Psoas muscle (tissue), 8 donors: Measurements from ENCODE around the gene SCUBE1. TPM values are rescaled to one million over a fixed set of nuclear protein-coding genes. Genes with fewer than 3 reads are reported as not detected.

ENCODE experiments used
- ATAC-seq, 4 donors: fragments of 200-7000 bp; cut with Tn5 transposase; one replicate each; pipeline ENCODE4 v1.9.1; 2020; ENCODE audit warnings: moderate library complexity in 3 of 4, mild to moderate bottlenecking in 2 of 4
- DNase-seq, 2 donors: peaks; one replicate each; pipeline ENCODE4 v3.0.0-alpha.2; 2020
- H3K27ac ChIP-seq: fragments of 200-600 bp; one replicate; pipeline ENCODE4 v1.8.0; 2022
- H3K27me3 ChIP-seq, 3 donors: fragments of 200-600 bp in 1 of 3; one replicate each; pipeline versions ENCODE4 v1.6.1 to v1.8.0; 2013 to 2022; ENCODE audit warnings: low read length in 2 of 3, mild to moderate bottlenecking in 2 of 3, moderate library complexity in 1 of 3; ENCODE audit not compliant: insufficient read depth in 3 of 3
- H3K36me3 ChIP-seq, 2 donors: fragments of 200-600 bp in 1 of 2; one replicate each; pipeline versions ENCODE4 v1.6.1 to v1.8.0; 2013 to 2022; ENCODE audit warnings: low read depth in 1 of 2, mild to moderate bottlenecking in 1 of 2, moderate library complexity in 1 of 2; ENCODE audit not compliant: insufficient read depth in 1 of 2
- H3K4me1 ChIP-seq: fragments of 200-600 bp; one replicate; pipeline ENCODE4 v1.8.0; 2022
- H3K4me3 ChIP-seq: fragments of 200-600 bp; one replicate; pipeline ENCODE4 v1.8.0; 2022; ENCODE audit warnings: mild to moderate bottlenecking
- H3K9me3 ChIP-seq: fragments of 200-600 bp; one replicate; pipeline ENCODE4 v1.8.0; 2022
- CTCF ChIP-seq: fragments of 200-600 bp; IDR thresholded peaks from one replicate; pipeline ENCODE4 v1.8.0; 2022; ENCODE audit warnings: antibody characterized with exemption
- WGBS, 3 donors: extraction: QIAGEN DNeasy Blood & Tissue Kit; methylation state at CpG; one replicate each; pipeline versions ENCODE4 v1.1.6 to v1.1.7; 2013; 5-methylcytosine and 5-hydroxymethylcytosine counted together
- intact Hi-C, 2 donors: fragments of 100-400 bp; cut with DNase I; formaldehyde crosslinking; loops; one replicate each; pipeline versions ENCODE4 v1.11.0 to v1.14.2; 2022
- polyA plus RNA-seq, 3 donors: library from polyadenylated mRNA; stranded (reverse); fragments of 200-250 nt; gene quantifications; one replicate each; pipeline ENCODE4 v1.2.3, GENCODE V29; 2013
- total RNA-seq, 4 donors: library from RNA; stranded (reverse); fragmentation: NEBNext Ultra II Directional in 2 of 4; extraction: Animal tissue kit (Norgen Biotek cat#: 25700) in 2 of 4; gene quantifications; one replicate each; pipeline versions ENCODE4 v1.2.1 to v1.2.4, GENCODE V29; 2021 to 2023
- donor health status: healthy with polysubstance abuse.
- donor health status: DM: no; HTN: no; CAD: no; lungs with moderate emphysema.
- donor health status: Bipolar disorder and iron deficiency.
- donor health status: healthy.
- donor health status: DM: yes; HTN: yes; CAD: no.
- donor health status: DM: no; HTN: no; CAD: no.
- donor health status: DM: no; HTN: no; CAD: no.
- donor health status: DM: yes; HTN: yes; CAD: no.

SCUBE1 gene
- total and polyA plus RNA-seq, 7 donors, result 0.04 to 0.19 (median 0.08) TPM

GRCh38 chr22:43173976-43174720 is 169.0 kb downstream of the SCUBE1 start:
- intact Hi-C loops, result no loop called here
- no peak for DNase-seq
- 95 to 98% (median 95%) methylated on average over 39 of the region's 39 CpGs for WGBS, 3 donors

GRCh38 chr22:43173566-43173965 is 169.6 kb downstream of the SCUBE1 start:
- Histone ChIP-seq H3K4me3 (no peak overlapping the region), H3K27ac (no peak overlapping the region), H3K27me3 (no peaks in the 10 kb centered on the region), H3K9me3 (no peaks in the 10 kb centered on the region), H3K4me1 (no peaks in the 10 kb centered on the region), H3K36me3 (peaks cover 0 to 89% of the 10 kb centered on the region in 2 donors)
- ATAC-seq (no peak), DNase-seq (no peak)
- WGBS, 3 donors, result 96 to 99% (median 97%) methylated on average over 9 of the region's 9 CpGs
- TF ChIP-seq CTCF, result no peak
- intact Hi-C loops, result no loop called here

More at GRCh38 chr22:43173976-43174720, 169.0 kb downstream of the SCUBE1 start:
- H3K4me1 ChIP-seq, result no peaks in the 10 kb centered on the region
- no peak for TF ChIP-seq CTCF
- H3K9me3 ChIP-seq, result no peaks in the 10 kb centered on the region
- H3K27me3 ChIP-seq, result no peaks in the 10 kb centered on the region
- no peak overlapping the region for H3K4me3 ChIP-seq
- H3K27ac ChIP-seq, result no peak overlapping the region
- ATAC-seq, result no peak
- H3K36me3 ChIP-seq, result peaks cover 0 to 93% of the 10 kb centered on the region in 2 donors

GRCh38 chr22:43172191-43172590 is 171.0 kb downstream of the SCUBE1 start:
- no peaks in the 10 kb centered on the region for H3K27me3 ChIP-seq
- intact Hi-C loops, result no loop called here
- no peaks in the 10 kb centered on the region for H3K9me3 ChIP-seq
- peaks cover 0 to 93% of the 10 kb centered on the region in 2 donors for H3K36me3 ChIP-seq
- TF ChIP-seq CTCF, result no peak
- H3K4me1 ChIP-seq, result no peaks in the 10 kb centered on the region
- no peak for ATAC-seq
- no peak for DNase-seq
- H3K4me3 ChIP-seq, result no peak overlapping the region
- 93 to 94% (median 93%) methylated on average over 19 of the region's 19 CpGs for WGBS, 3 donors
- H3K27ac ChIP-seq, result no peak overlapping the region

GRCh38 chr22:43171607-43172006 is 171.6 kb downstream of the SCUBE1 start:
- Histone ChIP-seq H3K36me3 (peaks cover 0 to 93% of the 10 kb centered on the region in 2 donors), H3K27ac (no peak overlapping the region), H3K4me1 (no peaks in the 10 kb centered on the region), H3K9me3 (no peaks in the 10 kb centered on the region), H3K4me3 (no peak overlapping the region), H3K27me3 (no peaks in the 10 kb centered on the region)
- intact Hi-C loops, result no loop called here
- peak in 1 of 2 donors; percentile 36 for DNase-seq
- ATAC-seq, result no peak
- 89 to 92% (median 91%) methylated on average over 11 to 12 of the region's 12 CpGs for WGBS, 3 donors
- TF ChIP-seq CTCF, result no peak
